DMS114 treated with DMSO at 0.1 percent for 48 hours (cell line): ENCODE measurements around the gene GABBR2.
"Not testable (repeated sequence)": the region's sequence is repeated elsewhere in the genome, so short reads cannot be mapped to it uniquely, and the experiment has no call there.

Source experiments
- DNase-seq: peaks from one replicate; lab custom pipeline; 2025; ENCODE audit not compliant: unreplicated experiment; lab: John Stamatoyannopoulos, UW

Gene GABBR2

DNA sequence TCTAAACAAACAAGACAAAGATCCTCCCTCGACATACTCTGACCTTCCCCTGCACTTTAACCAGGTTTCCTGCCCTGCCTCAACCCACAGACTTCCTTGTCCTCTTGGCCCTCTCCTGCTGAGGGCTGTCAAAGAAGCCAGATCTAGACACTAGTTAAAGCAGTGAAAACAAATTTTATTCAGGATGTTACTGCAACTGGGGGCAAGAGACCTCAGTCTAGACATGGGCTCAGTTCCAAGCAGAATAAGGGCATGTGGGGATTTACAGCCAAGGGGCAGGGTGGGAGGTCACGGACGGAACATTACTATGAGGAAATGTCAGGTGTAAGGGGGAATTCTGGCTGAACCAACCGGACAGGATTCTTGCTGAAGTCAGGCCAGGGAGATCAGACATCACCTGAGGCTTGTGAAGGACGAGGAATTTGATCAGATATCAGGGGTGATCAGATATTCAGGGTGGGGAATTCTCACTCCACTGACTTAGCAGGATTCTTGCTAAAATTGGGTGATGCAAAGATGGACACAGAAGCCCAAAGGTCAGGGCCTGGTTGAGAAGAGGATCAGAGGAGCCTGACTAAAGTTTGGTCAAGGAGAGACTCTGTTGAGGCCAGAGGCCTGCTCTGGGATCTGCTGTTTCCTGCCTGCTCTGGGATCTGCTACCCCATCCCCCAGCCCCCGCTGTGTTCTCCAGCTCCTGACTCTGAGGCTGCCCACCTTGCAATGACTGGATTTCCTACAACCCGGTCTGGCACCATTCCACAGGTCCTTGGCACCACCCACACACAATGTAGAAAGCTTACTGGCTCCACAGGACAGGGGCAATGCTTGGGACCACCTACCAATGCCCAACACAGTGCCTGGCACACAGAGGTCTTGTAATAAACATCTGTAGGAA, 21.5 kb downstream of the GABBR2 start:
- DNase-seq: no peak

DNA sequence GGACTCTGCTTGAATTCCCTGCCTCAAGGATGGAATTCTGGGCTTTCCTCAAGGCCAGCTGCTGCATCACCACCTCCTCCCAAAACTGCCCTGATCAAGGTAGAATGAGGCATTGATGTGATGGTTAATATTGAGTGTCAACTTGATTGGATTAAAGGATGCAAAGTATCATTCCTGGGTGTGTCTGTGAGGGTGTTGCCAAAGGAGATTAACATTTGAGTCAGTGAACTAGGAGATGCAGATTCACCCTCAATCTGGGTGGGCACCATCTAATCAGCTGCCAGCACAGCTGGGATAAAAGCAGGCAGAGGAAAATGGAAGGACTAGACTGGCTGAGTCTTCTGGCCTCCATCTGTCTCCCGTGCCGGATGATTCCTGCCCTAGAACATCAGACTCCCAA, 23.9 kb downstream of the GABBR2 start:
- DNase-seq: not testable (repeated sequence)

DNA sequence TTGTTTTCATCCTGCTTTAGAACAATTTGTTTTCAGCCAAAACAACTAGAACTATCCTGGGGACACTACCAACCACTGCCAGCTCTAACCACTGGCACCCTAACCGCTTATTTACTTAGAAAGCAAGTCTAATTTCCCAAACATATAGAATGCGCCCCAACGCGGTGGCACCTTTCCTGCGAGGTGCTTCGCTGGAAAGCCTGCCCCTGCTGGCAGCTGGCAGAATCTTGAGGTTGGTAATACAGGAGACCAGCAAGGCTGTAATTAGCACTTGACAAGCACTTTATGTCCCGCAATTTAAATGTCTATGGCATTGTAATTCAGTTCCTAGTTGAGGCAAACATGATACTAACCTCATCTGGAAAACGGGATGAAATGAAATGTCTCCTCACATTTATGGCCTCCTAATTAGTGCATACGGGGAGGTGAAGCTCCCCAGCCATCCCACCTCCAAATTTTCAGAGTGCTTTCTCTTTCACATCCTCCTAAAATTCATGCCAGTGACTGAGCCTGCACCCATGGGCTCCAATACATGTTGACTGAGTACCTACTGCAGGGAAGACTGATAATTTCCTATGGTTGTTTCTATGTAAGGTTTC, 30.4 kb downstream of the GABBR2 start:
- DNase-seq: no peak

DNA sequence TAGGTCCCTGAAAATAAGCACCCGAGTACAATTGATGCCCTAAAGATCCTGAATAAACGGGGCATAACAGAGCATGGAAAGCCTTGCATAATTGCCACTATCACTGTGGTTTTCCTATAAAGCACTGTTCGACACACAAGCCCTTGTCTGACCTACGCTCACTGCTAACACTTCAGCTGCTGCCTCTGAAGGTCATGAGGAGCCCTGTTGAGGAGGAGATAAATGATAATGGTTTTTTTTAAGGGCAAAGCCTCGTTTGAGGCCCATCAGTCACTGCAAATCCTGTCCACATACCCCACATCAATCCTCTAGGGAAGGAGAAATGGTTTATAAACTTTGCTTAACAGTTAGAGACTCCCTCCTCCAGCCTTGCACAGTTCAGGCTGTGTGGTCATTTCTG, 35.1 kb downstream of the GABBR2 start:
- DNase-seq: no peak

DNA sequence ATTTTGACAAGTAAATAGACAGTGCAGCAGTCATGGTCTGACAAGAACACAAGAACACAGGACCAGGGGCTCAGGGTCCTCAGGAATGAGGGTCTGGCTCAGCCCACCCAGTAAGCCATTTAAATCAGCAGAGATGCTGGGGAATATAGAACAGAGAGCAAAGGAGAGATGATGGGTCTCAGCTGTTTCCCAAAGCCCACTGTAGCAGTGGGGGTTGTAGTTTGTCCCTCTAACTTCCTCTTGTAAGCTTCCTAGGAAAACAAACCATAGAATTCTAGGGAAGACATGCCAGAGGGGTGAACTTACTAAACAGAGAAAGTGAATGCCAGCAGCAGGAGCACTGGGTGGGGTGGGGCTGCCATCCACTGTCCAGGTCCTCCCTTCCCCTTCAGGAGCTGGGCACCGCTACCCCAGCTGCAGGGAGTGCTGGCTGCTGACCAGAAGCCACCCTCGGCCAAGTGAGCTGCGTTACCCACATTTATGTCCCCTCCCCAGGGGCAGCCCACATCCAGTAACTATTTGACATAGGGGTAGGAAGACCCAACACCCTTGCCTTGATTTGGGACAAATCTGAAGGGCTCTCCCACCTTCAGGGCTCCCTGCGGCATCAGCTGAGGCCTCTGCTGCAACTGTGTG, 41.6 kb downstream of the GABBR2 start:
- DNase-seq: no peak

DNA sequence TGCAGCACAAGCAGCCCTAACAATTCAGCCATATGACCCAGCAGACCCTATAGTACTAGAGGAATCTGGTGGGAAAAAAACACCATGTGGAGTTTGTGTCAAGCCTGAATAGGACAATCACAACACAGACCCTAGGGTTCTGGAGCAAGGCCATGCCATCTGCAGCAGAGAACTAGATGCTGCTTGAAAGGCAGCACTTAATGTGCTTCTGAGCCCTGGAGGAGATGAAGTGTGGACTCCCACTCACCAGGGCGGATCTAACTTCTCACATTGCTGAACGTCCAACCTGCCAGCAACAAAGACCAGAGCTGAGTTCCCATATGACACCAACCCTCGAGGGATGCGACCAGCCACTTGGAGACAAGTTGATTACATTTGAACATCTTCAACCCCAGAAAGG, 43.2 kb downstream of the GABBR2 start:
- DNase-seq: no peak

DNA sequence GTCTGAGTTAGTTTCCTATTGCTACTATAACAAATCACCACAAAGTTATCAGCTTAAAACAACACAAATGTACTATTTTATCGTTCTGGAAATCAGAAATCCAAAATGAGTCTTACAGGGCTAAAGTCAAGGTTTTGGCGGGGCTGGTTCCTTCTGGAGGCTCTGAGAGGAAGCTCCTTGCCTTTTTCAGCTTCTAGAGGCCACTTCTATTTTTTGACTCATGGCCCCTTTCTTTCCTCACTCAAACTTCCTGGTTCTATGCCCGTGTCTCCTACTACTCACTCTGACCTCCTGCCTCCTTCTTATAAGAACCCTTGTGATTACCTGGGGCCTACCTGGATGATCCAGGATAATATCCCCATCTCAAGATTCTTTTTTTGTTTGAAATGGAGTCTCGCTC, 48.2 kb downstream of the GABBR2 start:
- DNase-seq: no peak

DNA sequence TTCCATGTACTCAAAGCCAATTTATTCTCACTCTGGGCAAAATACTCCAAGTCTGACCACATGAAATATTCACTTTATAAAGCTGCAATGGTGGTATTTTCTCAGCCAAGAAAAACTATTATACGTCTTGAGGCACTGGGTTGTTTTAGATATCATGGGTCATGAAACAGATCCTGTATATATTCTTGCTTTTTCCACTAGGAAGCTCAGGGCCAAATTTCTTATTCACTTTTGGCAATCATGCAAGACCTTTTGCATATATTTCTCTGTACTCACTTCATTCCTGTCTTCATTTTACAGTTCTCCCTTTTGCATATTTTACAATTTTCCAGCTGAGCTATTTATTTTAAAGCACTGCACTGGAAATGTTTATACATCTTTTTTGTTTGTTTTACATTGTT, 49.8 kb downstream of the GABBR2 start:
- DNase-seq: no peak

DNA sequence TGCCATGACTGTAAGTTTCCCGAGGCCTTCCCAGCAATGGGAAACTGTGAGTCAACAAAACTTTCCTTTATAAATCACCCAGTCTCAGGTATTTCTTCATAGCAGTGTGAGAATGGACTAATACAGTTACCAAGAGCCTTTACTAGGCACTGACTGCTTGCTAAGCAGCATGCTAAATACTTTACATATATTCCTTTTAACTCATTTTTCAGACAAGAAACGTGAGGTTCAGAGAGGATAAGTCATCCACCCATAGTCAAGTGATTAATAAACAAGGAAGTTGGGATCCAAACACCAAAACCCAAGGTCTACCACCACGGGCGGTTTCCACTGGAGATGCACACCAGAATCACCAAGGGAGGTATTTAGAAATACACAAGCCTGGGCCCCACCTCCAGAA, 50.8 kb downstream of the GABBR2 start:
- no peak for DNase-seq

DNA sequence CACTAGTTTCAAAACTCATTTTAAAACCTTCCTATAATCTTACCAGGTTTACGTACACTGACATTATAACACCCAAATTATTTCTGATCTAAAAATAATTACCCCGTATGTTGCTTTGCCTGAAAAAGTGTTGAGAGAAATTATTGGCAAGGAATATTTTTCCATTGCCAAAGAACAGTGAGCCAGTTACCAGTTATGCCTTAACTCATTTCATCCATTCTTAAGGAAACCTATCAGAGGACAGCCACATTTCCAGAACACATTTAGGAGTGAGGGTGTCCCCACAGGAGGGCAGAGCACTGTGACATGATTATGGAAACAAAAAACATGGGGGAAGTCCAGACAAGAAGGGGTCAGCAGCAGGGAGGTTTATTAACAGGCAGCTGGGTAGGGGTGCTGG, 52.2 kb downstream of the GABBR2 start:
- DNase-seq: no peak

DNA sequence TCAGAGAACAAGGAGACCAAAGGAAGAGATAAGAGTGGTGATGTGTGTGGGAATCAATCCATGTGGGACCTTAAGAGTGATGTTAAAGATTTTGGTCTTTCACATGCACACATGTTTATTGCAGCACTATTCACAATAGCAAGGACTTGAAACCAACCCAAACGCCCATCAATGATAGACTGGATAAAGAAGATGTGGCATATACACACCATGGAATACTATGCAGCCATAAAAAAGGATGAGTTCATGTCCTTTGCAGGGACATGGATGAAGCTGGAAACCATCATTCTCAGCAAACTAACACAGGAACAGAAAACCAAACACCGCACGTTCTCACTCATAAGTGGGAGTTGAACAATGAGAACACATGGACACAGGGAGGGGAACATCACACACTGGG, 53.3 kb downstream of the GABBR2 start:
- DNase-seq: not testable (repeated sequence)

DNA sequence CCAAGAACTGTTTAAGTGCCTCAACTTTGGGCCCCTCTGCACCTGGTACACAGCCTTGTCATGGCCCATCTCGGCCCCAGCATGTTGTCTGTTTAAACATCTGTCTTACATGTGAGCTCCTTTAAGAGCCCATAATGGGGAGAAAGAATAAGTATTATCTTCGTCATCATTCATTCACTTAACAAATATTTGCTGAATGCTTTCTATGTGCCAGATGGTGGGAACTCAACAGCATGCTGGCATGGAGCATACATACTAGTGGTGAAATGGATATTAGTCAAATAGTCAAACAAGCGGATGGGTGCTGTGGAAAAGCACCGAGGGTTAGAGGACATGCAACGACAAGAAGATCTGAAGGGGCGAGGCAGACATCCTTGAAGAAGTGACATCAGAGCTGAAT, 54.5 kb downstream of the GABBR2 start:
- no peak for DNase-seq

DNA sequence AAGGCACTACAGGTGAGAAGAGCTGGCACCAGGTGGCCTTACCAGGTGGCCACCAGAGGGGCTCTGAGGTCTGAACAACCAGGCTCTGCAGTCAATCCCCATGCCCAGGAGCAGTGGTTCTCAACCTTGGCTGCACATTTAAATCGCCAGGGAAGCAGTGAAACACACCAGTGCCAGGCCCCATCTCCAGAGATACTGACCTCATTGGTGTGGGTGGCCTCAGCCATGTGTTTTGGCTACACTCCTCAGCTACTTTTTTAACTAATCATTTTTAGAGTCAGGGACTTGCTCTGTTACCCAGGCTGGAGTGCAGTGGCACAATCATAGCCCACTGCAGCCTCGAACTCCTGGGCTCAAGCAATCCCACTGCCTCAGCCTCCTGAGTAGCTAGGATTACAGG, 56.0 kb downstream of the GABBR2 start:
- no peak for DNase-seq

DNA sequence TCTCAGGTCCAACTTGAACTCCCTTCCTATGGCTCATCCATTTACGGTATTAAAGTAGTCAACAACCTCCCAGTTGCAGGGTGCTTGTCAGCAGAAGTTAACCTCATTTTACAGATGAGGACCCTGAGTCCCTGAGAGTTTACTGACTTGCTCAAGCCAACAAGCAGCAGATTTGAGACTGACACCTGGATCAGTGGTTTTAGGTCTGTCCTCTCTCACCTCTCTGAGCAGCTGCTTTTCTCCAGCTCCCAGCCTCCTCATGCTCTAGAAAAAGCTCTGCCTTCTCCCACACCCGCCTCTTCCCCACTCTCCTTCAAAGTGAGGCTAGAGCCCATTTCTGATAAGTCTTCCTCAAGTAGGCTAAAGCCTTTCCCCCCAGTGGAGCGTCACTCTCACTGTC, 56.4 kb downstream of the GABBR2 start:
- DNase-seq: no peak

DNA sequence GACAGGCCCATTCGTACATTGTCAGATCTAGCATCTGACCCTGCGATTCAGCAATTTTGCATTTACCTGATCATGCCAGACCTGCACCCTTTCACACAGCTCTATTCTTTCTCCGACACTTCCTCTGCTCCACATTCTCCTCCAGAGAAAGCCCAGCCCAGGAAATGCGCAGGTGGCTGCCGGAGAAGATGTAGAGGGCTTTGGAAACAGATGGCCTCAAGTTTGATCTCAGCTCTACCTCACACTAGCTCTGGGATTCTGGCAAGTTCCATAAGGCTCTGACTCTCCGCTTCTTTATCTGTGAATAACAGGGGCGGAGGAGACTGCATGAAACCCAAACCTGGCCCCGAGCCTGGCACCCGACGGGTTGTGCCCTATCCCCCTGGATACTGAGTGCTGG, 61.5 kb downstream of the GABBR2 start:
- no peak for DNase-seq

DNA sequence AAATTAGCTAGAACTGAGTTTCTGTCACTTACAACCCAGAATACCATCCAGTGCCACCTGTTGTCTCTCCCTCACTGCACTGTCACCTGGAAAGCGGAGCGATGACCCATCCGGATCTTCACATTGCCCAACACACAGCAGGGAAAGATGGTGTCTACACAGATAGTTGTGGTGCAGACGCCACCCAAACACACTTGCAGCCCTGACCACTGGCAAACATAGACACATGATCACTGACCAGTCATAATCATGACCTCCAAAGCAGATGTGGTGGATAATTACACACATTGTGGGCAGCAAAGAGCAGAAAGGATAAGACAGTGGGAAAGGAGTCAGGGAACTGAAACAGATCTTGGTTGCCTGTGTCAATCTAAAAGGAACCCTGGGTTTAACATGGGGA, 64.7 kb downstream of the GABBR2 start:
- no peak for DNase-seq

DNA sequence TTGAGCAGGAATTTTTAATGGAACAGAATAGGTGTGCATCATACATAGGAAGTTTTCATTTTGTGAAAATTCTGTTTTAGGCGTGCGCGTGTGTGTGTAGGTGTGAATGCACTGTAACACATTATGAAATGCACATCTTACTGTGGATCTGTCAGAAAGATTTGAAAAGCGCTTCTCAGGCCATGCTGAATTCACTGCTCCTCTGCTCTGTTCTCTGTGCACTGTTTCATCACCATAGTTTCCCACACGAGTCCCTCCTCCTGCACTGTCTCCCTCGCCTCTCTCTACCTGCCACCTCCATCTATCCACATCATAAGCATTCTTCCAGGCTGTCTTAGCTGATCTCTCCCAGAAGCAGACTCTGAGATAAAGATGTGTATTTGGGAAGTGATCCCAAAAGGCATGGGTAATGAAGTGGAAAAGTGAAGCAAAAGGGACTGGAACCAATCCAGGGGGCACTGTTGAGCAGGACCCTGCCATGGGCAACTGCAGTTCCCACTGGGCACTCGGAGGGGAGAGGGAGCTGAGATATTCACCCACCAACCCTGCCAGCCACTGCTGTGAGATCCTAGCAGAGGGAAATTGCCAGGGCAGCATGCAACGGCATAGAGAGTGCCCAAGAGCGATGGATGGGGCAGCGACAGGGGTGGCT, 65.9 kb downstream of the GABBR2 start:
- DNase-seq: no peak

DNA sequence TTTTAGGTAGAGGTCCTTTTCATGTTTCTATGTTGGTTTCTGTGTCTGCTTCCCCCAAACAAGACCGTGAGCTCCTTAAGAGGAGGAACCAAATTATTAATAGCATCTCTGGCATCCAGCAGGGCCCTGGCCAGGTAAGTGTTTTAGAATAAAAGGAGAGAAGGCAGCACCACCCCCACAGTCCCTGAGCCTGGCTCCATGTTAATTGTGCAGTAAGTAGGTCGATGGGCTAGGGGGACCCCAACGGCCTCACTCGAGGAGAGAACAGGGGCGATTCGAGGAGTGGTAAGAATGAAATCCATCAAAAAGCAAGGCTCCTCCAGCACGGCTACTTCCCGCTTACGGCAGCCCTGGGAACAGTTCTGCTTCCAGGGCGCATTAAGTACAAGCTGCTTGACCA, 67.0 kb downstream of the GABBR2 start:
- DNase-seq: no peak

DNA sequence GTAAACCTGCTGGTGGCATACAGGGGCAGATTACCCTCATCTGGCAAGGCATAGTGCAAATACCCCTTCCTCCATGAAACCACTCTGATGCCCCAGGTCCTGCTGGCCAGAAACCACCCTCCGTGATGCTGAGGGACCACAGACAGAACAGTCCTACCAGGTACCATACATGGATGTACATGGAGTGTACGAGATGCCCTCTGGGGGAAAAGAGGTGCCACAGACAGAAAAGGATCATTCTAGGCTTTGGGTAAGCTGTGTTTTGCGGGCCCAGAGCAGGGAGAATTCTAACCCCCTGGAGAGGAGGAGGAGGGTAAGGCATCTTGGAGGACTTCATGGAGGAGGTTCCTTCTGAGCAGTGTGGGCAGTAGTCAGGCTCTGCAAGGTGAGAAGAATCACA, 68.3 kb downstream of the GABBR2 start:
- no peak for DNase-seq

DNA sequence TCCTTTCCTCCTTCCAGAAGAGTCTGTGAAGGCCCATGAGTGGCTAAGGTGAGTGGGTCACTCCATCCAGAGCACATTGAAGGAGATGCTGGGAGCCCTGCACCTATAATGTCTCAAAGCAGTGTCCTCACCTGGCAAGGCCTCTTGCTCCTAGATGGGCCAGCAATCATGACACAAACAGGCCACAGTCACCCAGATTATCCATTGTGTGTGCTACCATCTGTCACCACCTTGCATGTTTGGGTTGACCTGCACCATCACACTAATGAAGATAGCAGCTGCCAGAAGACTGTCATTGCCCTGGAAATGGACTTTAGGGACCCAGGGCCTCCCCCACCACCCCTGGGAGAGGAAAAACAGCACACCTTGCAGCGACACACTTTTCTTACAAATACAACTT, 69.6 kb downstream of the GABBR2 start:
- no peak for DNase-seq

DNA sequence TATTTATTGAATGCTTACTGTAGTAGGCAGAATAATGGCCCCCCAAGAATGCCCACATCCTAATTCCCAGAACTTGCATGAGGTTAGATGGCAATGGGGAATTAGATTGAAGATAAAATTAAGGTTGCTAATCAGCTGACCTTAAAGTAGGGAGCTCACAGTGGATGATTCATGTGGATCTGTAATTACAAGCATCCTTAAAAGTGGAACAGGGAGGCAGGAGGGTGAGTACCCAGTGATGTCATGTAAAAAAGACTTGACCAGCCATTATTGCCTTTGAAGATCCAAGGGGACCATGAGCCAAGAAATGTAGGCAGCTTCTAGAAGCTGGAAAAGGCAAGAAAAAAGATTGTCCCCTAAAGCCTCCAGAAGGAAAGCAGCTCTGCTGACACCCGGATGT, 71.4 kb downstream of the GABBR2 start:
- DNase-seq: no peak

DNA sequence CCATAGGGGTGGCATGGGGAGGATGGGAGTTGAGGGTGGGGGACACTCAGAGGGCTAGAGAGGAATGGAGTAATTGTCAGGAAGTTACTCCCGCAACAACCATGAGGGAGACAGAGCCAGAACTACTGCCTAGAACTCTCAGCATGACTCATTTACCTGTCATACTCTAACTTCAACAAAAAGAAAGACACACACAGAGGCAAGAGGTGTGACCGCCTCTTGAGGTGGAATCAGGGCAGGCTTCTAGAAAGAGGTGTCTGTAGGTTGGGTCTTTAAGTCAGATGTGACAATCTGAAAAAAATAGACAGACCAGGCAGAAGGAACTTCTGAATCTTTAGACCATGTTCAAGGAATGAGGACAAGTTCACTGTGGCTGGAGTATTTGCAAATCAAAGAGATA, 73.4 kb downstream of the GABBR2 start:
- DNase-seq: no peak
